ENCODE measurements around the gene LRRC14B. TPM values are rescaled to one million over a fixed set of nuclear protein-coding genes. Genes with fewer than 3 reads are reported as not detected.
A peak's percentile ranks its signal among the peaks of the same experiment; 100 is the strongest.
"Not testable (repeated sequence)": the region's sequence is repeated elsewhere in the genome, so short reads cannot be mapped to it uniquely, and the experiment has no call there.

Gene LRRC14B
- total RNA-seq, 1 donor from 2014 or later = not detected

- H3K4me3 ChIP-seq (ENCODE audit: low read depth, low read length) = no peak overlapping the region
- FAIRE-seq (no peak), DNase-seq (ENCODE audit: low read depth) (no peak)
- H3K27me3 ChIP-seq (ENCODE audit: control insufficient read depth, insufficient read depth, low read length) = no peaks in the 10 kb centered on the region
- no peak for TF ChIP-seq CTCF (IDR thresholded peaks at IDR 0.05; ENCODE audit: insufficient read depth, low read length, severe bottlenecking)
- no peaks in the 10 kb centered on the region for H3K36me3 ChIP-seq (ENCODE audit: control insufficient read depth, insufficient read depth, low read length)
Observed at GRCh38 chr5:163841-164240, 27.5 kb upstream of the LRRC14B start.

- FAIRE-seq (no peak), DNase-seq (ENCODE audit: low read depth) (no peak)
- Histone ChIP-seq H3K4me3 (ENCODE audit: low read depth, low read length) (no peak overlapping the region), H3K36me3 (ENCODE audit: control insufficient read depth, insufficient read depth, low read length) (no peaks in the 10 kb centered on the region), H3K27me3 (ENCODE audit: control insufficient read depth, insufficient read depth, low read length) (no peaks in the 10 kb centered on the region)
- no peak for TF ChIP-seq CTCF (IDR thresholded peaks at IDR 0.05; ENCODE audit: insufficient read depth, low read length, severe bottlenecking)
Observed at GRCh38 chr5:164244-164643, 27.1 kb upstream of the LRRC14B start.

- FAIRE-seq; H3K27me3 ChIP-seq (ENCODE audit: control insufficient read depth, insufficient read depth, low read length); H3K36me3 ChIP-seq (ENCODE audit: control insufficient read depth, insufficient read depth, low read length); H3K4me3 ChIP-seq (ENCODE audit: low read depth, low read length); DNase-seq (ENCODE audit: low read depth): not testable (repeated sequence)
Observed at GRCh38 chr5:164783-165182, 26.5 kb upstream of the LRRC14B start.

- no peak for TF ChIP-seq CTCF (IDR thresholded peaks at IDR 0.05; ENCODE audit: insufficient read depth, low read length, severe bottlenecking)
- no peaks in the 10 kb centered on the region for H3K27me3 ChIP-seq (ENCODE audit: control insufficient read depth, insufficient read depth, low read length)
- no peaks in the 10 kb centered on the region for H3K36me3 ChIP-seq (ENCODE audit: control insufficient read depth, insufficient read depth, low read length)
- no peak for DNase-seq (ENCODE audit: low read depth)
- no peak for FAIRE-seq
- no peak overlapping the region for H3K4me3 ChIP-seq (ENCODE audit: low read depth, low read length)
Observed at GRCh38 chr5:166441-167372, 24.6 kb upstream of the LRRC14B start.

- Histone ChIP-seq H3K36me3 (ENCODE audit: control insufficient read depth, insufficient read depth, low read length) (no peaks in the 10 kb centered on the region), H3K4me3 (ENCODE audit: low read depth, low read length) (no peak overlapping the region), H3K27me3 (ENCODE audit: control insufficient read depth, insufficient read depth, low read length) (no peaks in the 10 kb centered on the region)
- DNase-seq (ENCODE audit: low read depth) (no peak), FAIRE-seq (no peak)
- no peak for TF ChIP-seq CTCF (IDR thresholded peaks at IDR 0.05; ENCODE audit: insufficient read depth, low read length, severe bottlenecking)
Observed at GRCh38 chr5:167511-167910, 23.8 kb upstream of the LRRC14B start.

- H3K36me3 ChIP-seq (ENCODE audit: control insufficient read depth, insufficient read depth, low read length) = no peaks in the 10 kb centered on the region
- no peaks in the 10 kb centered on the region for H3K27me3 ChIP-seq (ENCODE audit: control insufficient read depth, insufficient read depth, low read length)
- DNase-seq (ENCODE audit: low read depth) (peak; percentile 30), FAIRE-seq (no peak)
- H3K4me3 ChIP-seq (ENCODE audit: low read depth, low read length) = no peak overlapping the region
- TF ChIP-seq CTCF (IDR thresholded peaks at IDR 0.05; ENCODE audit: insufficient read depth, low read length, severe bottlenecking) = no peak
Observed at GRCh38 chr5:167982-168660, 23.2 kb upstream of the LRRC14B start.

Data from bronchial epithelial cell (primary cell).